Vagina (tissue), 2 donors: ENCODE data around the gene CYTH4. TPM values are rescaled to one million over a fixed set of nuclear protein-coding genes. Genes with fewer than 3 reads are reported as not detected.

Source experiments
- DNase-seq, 2 donors: peaks; one replicate each; pipeline ENCODE4 v3.0.0-alpha.2; 2017; ENCODE audit errors: extremely low spot score in 2 of 2
- H3K27ac ChIP-seq: fragments of 200-600 bp; sonication (generic); one replicate; pipeline ENCODE4 v1.5.1; 2019
- H3K27me3 ChIP-seq: fragments of 200-600 bp; sonication (generic); one replicate; pipeline ENCODE4 v1.5.1; 2019
- H3K36me3 ChIP-seq, 2 donors: fragments of 200-600 bp; sonication (generic); one replicate each; pipeline ENCODE4 v1.5.1; 2017 to 2019
- H3K4me1 ChIP-seq: fragments of 200-600 bp; sonication (generic); one replicate; pipeline ENCODE4 v1.5.1; 2019
- H3K4me3 ChIP-seq, 2 donors: fragments of 200-600 bp; sonication (generic); 1 replicate in 1 of 2; 2 replicates in 1 of 2; pipeline ENCODE4 v1.5.1; 2016 to 2019
- H3K9me3 ChIP-seq: fragments of 200-600 bp; sonication (generic); one replicate; pipeline ENCODE4 v1.5.1; 2019
- POLR2A ChIP-seq, 2 donors: fragments of 450-650 bp; IDR thresholded peaks; one replicate each; pipeline ENCODE4 v1.6.1; 2017; ENCODE audit warnings: antibody characterized with exemption in 2 of 2, mild to moderate bottlenecking in 2 of 2, moderate library complexity in 2 of 2
- POLR2AphosphoS5 ChIP-seq, 2 donors: sonication (generic); formaldehyde crosslinking; IDR thresholded peaks; one replicate each; pipeline ENCODE4 v1.9.0; 2017; ENCODE audit warnings: antibody characterized with exemption in 2 of 2, mild to moderate bottlenecking in 2 of 2, low read depth in 1 of 2; ENCODE audit not compliant: insufficient read depth in 1 of 2
- intact Hi-C: fragments of 100-400 bp; cut with DNase I; formaldehyde crosslinking; loops from one replicate; pipeline ENCODE4 v1.15.1; 2023
- total RNA-seq: library from RNA; depleted of rRNA; stranded (reverse); fragments of >200 nt; gene quantifications from one replicate; pipeline ENCODE4 v1.2.3, GENCODE V29; 2016
- TF ChIP-seq, protein P1 (sequence below), 3 experiments: fragments of 450-650 bp in 2 of 3; fragments of 200-600 bp in 1 of 3; sonication (generic) in 1 of 3; IDR thresholded peaks; one replicate each; pipeline ENCODE4 v1.5.1; 2017 to 2019; ENCODE audit warnings: antibody characterized with exemption in 3 of 3, mild to moderate bottlenecking in 2 of 3, moderate library complexity in 2 of 3

CYTH4 gene
- total RNA-seq, 1 donor from 2014 or later = 16.2 TPM

- intact Hi-C loops = no loop called here
- DNase-seq = no peak
- TF ChIP-seq POLR2A (IDR thresholded peaks at IDR 0.05) = no peak
- no peak for TF ChIP-seq POLR2AphosphoS5 (IDR thresholded peaks at IDR 0.05; ENCODE audit: insufficient read depth in 1 of 2, low read depth in 1 of 2)
- TF ChIP-seq, protein P1, sequence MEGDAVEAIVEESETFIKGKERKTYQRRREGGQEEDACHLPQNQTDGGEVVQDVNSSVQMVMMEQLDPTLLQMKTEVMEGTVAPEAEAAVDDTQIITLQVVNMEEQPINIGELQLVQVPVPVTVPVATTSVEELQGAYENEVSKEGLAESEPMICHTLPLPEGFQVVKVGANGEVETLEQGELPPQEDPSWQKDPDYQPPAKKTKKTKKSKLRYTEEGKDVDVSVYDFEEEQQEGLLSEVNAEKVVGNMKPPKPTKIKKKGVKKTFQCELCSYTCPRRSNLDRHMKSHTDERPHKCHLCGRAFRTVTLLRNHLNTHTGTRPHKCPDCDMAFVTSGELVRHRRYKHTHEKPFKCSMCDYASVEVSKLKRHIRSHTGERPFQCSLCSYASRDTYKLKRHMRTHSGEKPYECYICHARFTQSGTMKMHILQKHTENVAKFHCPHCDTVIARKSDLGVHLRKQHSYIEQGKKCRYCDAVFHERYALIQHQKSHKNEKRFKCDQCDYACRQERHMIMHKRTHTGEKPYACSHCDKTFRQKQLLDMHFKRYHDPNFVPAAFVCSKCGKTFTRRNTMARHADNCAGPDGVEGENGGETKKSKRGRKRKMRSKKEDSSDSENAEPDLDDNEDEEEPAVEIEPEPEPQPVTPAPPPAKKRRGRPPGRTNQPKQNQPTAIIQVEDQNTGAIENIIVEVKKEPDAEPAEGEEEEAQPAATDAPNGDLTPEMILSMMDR (IDR thresholded peaks at IDR 0.05) = no peak
Measured at GRCh38 chr22:37299969-37300509, 17.7 kb downstream of the CYTH4 start.

DNA sequence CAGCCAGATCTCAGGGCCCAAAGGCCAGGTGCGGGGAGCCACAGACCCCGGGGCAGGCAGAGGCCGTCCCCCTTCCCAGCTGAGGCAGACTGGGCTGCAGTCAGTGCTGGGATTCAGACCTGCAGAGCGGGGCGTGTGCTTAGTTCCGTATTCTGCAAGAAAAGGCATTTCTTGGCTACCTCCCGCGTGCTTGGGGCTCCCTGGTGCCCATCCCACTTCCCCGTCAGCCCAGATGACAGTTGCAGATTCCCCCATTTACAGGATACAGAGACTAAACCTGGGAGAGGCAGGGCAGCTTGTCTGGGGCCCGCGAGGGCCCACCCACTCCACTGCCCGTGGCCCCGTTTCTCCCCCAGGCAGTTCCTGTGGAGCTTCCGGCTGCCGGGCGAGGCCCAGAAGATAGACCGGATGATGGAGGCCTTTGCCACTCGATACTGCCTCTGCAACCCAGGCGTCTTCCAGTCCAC is 18.3 kb downstream of the CYTH4 start:
- Histone ChIP-seq H3K4me3 (no peak overlapping the region), H3K4me1 (no peaks in the 10 kb centered on the region), H3K36me3 (no peaks in the 10 kb centered on the region), H3K9me3 (no peaks in the 10 kb centered on the region), H3K27ac (no peak overlapping the region), H3K27me3 (no peaks in the 10 kb centered on the region)
- intact Hi-C loops = no loop called here
- no peak for TF ChIP-seq POLR2A (IDR thresholded peaks at IDR 0.05)
- TF ChIP-seq, protein P1 (IDR thresholded peaks at IDR 0.05) = no peak
- TF ChIP-seq POLR2AphosphoS5 (IDR thresholded peaks at IDR 0.05; ENCODE audit: insufficient read depth in 1 of 2, low read depth in 1 of 2) = no peak
- DNase-seq = no peak

More at GRCh38 chr22:37299969-37300509, 17.7 kb downstream of the CYTH4 start:
- no peak overlapping the region for H3K27ac ChIP-seq
- H3K4me1 ChIP-seq = no peaks in the 10 kb centered on the region
- H3K27me3 ChIP-seq = no peaks in the 10 kb centered on the region
- H3K9me3 ChIP-seq = no peaks in the 10 kb centered on the region
- no peak overlapping the region for H3K4me3 ChIP-seq
- H3K36me3 ChIP-seq = no peaks in the 10 kb centered on the region

GRCh38 chr22:37301144-37301830 is 19.0 kb downstream of the CYTH4 start:
- Histone ChIP-seq H3K9me3 (no peaks in the 10 kb centered on the region), H3K4me3 (no peak overlapping the region), H3K36me3 (no peaks in the 10 kb centered on the region), H3K27ac (no peak overlapping the region), H3K27me3 (no peaks in the 10 kb centered on the region), H3K4me1 (no peaks in the 10 kb centered on the region)
- DNase-seq = no peak
- TF ChIP-seq, protein P1 (IDR thresholded peaks at IDR 0.05) = no peak
- no peak for TF ChIP-seq POLR2AphosphoS5 (IDR thresholded peaks at IDR 0.05; ENCODE audit: insufficient read depth in 1 of 2, low read depth in 1 of 2)
- no peak for TF ChIP-seq POLR2A (IDR thresholded peaks at IDR 0.05)
- intact Hi-C loops = no loop called here

DNA sequence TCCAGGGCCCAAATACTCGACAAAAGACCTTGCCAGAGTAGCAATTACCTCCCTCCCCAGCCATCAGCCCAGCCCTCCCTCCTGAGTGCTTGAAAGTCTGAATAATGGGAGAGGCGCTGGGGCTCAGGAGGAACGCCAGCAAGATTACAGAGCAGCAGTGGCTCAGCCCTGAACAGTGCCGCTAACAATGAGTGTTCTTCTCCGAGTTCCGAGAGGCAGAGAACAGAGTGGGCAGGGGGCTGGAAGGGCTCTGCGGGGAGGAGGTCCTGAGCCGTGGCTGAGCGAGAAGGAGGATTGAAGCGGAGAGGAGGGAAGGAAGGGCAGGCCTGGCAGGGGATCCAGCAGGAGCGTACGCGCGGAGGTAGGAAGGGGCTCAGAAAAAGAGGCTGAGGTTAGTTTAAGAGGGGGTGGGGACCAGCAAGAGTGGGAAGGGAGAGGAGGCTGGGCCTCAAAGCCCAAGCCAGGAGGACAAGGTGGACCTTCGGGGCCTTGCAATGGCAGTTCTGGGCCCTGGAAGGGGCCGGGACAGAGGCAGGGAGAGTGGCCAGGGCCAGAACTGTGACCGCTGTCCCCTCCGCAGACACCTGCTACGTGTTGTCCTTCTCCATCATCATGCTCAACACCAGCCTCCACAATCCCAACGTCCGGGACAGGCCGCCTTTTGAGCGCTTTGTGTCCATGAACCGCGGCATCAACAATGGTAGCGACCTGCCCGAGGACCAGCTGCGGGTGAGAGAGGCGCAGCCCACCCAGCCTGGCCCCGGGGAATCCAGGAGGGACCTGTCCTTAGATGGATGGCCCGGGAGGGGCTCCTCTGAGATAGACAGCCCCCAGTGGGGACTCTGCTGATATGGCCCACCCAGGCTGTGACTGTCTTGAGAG is 20.6 kb downstream of the CYTH4 start:
- H3K27ac ChIP-seq = no peak overlapping the region
- TF ChIP-seq POLR2AphosphoS5 (IDR thresholded peaks at IDR 0.05; ENCODE audit: insufficient read depth in 1 of 2, low read depth in 1 of 2) (no peak), POLR2A (IDR thresholded peaks at IDR 0.05) (no peak)
- TF ChIP-seq, protein P1 (IDR thresholded peaks at IDR 0.05) = no peak

More for the DNA sequence above, 20.6 kb downstream of the CYTH4 start:
- DNase-seq = no peak
- no peaks in the 10 kb centered on the region for H3K27me3 ChIP-seq
- no peaks in the 10 kb centered on the region for H3K36me3 ChIP-seq
- H3K9me3 ChIP-seq = no peaks in the 10 kb centered on the region
- H3K4me3 ChIP-seq = no peak overlapping the region
- intact Hi-C loops = no loop called here
- H3K4me1 ChIP-seq = peaks cover 12% of the 10 kb centered on the region
